Measurements from ENCODE around the gene CHRNB2. TPM values are rescaled to one million over a fixed set of nuclear protein-coding genes. Genes with fewer than 3 reads are reported as not detected.

CHRNB2 gene
- total RNA-seq, 1 donor from 2014 or later, result not detected

GRCh38 chr1:154599658-154600057 lies 32.1 kb downstream of the CHRNB2 start:
- H3K4me3 ChIP-seq (ENCODE audit: low read depth, low read length), result no peak overlapping the region
- TF ChIP-seq CTCF (conservative IDR thresholded peaks at IDR 0.05; ENCODE audit: low read depth, low read length), result no peak
- no peak for DNase-seq (ENCODE audit: low read depth)

DNA sequence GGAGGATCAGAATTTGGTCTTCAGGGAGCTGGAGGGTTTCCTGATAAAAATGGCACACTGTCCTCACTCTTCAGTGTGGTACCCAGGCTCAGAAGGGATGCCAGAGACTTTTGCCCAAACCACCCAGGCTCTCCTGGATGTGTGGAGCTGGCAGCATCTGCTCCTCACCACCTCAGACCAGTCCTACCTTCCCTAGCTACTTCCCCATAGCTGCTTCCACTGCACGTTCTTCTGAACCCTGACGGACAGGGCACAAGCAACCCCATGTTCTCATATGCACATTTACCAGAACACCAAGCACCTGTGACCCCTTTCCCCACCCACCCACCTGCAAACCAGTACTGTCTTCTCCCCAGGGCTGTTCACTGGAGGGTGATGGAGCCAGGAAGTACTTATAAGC lies 35.7 kb downstream of the CHRNB2 start:
- no peak for DNase-seq (ENCODE audit: low read depth)
- no peak for TF ChIP-seq CTCF (conservative IDR thresholded peaks at IDR 0.05; ENCODE audit: low read depth, low read length)
- H3K4me3 ChIP-seq (ENCODE audit: low read depth, low read length), result no peak overlapping the region

GRCh38 chr1:154605534-154605933 lies 38.0 kb downstream of the CHRNB2 start:
- no peak for DNase-seq (ENCODE audit: low read depth)
- TF ChIP-seq CTCF (conservative IDR thresholded peaks at IDR 0.05; ENCODE audit: low read depth, low read length), result no peak
- H3K4me3 ChIP-seq (ENCODE audit: low read depth, low read length), result no peak overlapping the region

DNA sequence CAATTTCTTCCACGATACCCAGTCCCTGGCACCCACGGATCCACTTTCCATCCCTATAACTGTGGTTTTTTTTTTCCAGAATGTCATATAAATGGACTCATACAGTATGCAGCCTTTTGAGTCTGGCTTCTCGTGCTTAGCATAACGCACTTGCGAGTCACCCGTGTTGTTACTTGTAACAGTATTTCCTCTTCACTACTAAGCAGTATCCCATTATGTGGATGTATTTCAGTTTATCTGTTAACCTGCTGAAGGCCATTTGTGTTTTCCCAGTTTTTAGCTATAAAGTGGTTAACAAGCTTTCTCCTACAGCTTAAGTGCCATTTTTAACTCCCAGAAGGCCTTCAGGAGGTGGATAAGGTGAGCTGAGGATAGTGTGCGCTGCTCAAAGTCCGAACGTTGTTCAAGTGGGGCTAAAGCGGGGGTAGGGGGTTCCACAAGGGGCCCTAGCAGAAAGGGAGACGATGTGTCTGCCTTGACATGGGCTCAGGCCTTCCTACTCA lies 39.6 kb downstream of the CHRNB2 start:
- H3K4me3 ChIP-seq (ENCODE audit: low read depth, low read length), result peak overlapping the region; percentile 66
- TF ChIP-seq CTCF (conservative IDR thresholded peaks at IDR 0.05; ENCODE audit: low read depth, low read length), result no peak
- DNase-seq (ENCODE audit: low read depth), result peak; percentile 26

DNA sequence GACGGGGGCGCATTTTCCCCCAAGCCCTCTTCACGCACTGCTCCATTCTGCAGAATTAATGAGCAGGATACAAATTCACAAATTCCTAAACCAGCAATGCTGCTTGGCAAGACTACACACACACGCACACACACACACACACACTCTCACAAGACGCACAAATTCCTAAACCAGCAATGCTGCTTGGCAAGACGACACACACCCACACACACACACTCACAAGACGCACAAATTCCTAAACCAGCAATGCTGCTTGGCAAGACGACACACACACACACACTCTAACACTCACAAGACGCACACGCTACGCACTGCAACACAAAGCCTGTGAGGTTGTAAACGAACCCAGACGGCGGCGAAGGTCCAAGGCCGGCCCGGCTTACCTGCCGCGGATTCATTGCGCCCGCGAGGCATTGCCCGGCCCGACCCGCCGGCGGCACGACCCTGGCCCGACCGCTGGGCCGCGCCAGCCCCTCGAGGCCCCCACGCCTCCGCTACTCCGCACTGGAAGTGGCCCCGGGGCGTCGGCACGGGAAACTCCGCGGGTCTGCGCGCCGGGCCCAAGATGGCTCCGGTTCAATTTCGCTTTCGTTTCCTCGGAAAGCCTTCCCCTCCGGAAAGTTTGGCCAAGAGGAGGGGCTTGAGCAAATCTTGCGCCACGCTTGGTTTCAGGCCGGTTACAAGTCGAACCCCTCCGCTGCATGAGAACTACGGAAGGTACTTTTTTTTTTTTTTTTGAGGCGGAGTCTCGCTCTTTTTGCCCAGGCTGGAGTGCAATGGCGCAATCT lies 40.2 kb downstream of the CHRNB2 start, which contains the start of gene ADAR:
TSS of gene ADAR (minus strand) at position 578 of the 788 bp plus-strand sequence. CDS start at position 398, 180 bp downstream.
- peak; percentile 89 for DNase-seq (ENCODE audit: low read depth)
- no peak for TF ChIP-seq CTCF (conservative IDR thresholded peaks at IDR 0.05; ENCODE audit: low read depth, low read length)

GRCh38 chr1:154608397-154609270 lies 41.1 kb downstream of the CHRNB2 start:
- TF ChIP-seq CTCF (conservative IDR thresholded peaks at IDR 0.05; ENCODE audit: low read depth, low read length), result no peak
- DNase-seq (ENCODE audit: low read depth), result no peak
- peak overlapping the region; percentile 66 for H3K4me3 ChIP-seq (ENCODE audit: low read depth, low read length)

More for the DNA sequence above, 40.2 kb downstream of the CHRNB2 start, which contains the start of gene ADAR:
- peak within 1 kb of the TSS; percentile 66 for H3K4me3 ChIP-seq (ENCODE audit: low read depth, low read length)

All from epithelial cell of proximal tubule (primary cell).